NCI-H1417 treated with DMSO at 0.1 percent for 48 hours (cell line): ENCODE data around the gene BPGM.
A peak's percentile ranks its signal among the peaks of the same experiment; 100 is the strongest.
"Not testable (repeated sequence)": the region's sequence is repeated elsewhere in the genome, so short reads cannot be mapped to it uniquely, and the experiment has no call there.

ENCODE experiments used
- DNase-seq: peaks from one replicate; lab custom pipeline; 2025; lab: John Stamatoyannopoulos, UW

BPGM gene

DNA sequence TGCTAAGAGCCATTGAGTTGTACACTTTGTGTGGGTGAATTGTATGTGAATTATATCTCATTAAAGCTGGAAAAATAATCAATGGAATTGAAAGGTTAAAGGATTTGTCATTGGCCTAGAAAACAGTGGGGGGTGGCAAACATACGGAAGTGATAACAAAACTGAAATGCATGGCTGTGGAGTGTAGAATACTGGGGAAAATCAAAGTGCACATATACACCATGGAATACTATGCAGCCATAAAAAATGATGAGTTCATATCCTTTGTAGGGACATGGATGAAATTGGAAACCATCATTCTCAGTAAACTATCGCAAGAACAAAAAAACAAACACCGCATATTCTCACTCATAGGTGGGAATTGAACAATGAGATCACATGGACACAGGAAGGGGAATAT, 18.4 kb downstream of the BPGM start:
- DNase-seq: not testable (repeated sequence)

DNA sequence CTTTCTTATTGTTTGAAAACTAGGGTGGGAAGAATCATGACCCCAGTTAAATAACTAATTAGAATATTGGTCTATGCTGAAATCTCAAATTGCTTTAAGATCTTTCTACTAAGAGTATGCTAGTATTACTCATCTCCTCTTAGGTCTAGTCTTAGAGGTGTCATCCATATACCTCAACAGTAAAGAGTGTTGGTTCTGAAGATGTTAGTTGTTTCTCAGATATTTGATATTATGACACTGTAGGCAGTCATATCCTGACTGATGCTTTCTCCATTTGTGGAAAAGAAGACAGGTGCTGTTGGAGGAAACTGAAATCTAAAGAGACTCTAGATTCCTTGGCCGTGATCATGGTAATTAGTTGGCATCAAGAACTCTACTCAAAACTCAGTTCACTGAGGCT, 21.2 kb downstream of the BPGM start:
- DNase-seq: no peak

DNA sequence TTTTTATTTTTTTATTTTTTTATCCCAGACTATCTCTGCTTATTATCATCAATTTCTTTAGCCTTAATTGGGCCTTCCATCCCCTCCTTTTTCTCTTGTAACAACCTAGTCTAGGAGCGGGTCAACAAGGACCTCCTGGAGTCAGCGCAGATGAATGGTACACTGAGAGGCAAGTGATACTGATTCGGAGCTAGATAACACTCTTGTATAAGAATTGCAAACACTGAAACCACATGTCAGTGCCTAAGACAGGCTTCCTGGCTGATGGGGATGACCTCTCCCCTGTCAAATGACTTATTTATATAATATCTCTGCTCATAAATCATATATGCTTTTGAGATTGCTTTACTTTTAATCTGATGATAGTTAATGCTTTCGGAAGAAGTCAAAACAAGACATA, 22.7 kb downstream of the BPGM start:
- no peak for DNase-seq

DNA sequence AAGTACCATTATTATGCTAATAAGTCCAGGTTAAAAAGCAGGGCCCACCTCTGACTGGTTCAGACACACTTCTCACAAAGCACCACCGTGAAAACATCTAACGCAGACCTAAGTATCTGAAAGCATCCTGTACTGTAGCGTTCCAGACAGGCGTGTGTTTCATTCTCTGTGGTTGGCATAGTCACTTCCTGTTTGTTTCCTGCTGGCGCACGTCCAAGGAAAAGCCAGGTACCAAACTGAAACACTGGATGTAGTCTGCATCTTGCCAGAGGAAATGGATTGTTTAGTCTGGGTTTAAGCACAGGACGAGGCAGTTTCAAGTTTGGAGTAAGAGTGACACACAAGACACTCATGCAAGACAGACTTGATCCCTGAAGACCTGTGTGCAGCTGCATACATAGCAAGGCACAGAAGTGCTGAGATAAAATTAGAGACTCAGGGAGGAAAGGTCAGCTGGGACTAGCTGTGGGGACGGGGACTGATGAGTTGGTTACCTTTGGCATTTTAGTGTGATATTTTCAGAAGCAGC, 23.3 kb downstream of the BPGM start:
- DNase-seq: peak; percentile 45

DNA sequence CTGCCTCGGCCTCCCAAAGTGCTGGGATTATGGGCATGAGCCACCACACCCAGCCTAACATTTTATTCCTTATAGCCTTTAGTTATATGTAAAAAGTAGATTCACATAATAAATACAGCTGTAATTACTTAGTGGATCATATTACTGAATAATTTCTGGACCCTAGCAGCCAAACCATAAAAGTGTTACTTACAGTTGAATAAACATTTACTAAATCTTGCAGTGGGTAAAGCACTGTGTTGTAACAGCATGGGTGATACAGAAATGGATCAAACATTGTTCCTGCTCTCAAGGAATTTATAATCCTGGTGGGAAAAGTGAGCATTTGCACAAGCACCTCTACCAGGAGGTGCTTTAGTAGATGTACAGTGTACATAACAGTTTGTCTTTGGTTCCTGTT, 25.0 kb downstream of the BPGM start:
- DNase-seq: no peak

DNA sequence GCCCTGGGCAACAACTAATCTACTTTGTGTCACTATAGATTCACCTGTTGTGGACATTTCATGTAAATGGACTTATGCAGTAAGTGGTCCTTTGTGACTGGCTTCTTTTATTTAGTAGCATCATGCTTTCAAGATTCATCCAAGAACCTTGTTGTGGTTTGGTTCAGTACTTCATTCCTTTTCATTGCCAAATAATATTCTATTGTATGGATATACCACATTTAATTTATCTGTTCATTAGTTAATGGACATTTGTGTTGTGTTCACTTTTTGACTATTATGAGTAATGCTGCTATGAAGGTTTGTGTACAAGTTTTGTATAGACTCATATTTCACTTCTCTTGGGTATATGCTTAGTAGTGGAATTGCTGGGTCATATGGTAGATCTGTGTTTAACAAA, 27.8 kb downstream of the BPGM start:
- no peak for DNase-seq

DNA sequence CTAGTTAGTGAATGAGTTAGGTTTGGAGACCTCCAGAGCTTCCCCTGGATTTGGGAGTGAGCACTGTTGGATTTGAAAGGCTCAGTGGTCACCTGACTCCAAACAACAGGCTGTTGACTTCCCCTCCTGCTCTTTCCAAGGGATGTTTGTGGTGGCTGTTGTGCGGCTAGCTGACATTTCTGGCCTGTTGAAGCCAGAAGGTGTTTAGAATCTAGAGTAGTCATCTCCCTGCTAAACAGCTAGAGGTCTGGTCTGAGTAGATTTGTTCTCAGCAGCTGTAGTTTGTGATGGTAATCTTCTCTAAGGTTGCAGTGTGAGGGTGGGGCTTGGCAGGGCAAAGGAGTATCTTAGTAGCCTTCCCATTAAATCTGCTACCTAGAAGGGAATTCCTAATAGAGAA, 30.1 kb downstream of the BPGM start:
- no peak for DNase-seq

DNA sequence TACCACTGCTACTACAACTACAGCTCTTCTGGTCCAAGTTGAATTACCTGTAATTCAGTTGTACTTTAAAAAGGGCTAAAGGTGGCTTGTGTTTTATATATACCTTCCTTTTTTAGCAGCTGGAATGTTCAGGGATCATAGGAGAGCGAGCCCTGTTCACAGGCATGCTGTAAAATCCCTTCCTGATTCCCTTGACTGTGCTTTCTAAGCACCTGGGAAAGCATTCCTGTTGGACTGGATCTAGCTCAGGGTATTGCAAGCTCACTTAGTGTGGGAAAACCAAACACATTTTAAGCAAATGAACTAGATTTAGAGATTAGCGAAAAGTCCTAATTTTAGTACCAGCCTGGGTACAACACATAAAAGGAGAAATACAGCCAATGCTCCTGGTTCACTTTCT, 31.5 kb downstream of the BPGM start:
- DNase-seq: no peak

DNA sequence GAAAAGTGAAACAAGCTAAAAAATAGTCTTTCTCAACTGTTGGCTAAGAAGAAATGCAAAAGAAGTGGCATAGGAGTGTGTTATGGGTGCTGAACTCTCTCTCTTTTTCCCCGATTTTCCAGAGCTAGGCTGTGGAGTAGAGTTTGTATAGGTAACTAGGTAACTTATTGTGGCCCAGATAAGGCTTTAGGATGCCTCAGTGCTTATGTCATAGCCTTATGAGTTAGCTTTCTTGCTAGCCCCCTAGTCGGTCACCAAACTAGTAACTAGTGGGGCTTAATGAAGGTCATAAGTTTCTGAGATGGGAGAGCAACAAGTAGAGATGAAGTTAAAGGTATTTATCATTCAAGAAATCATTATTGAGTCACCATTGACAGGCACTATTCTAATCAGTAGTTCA, 32.4 kb downstream of the BPGM start:
- DNase-seq: no peak

DNA sequence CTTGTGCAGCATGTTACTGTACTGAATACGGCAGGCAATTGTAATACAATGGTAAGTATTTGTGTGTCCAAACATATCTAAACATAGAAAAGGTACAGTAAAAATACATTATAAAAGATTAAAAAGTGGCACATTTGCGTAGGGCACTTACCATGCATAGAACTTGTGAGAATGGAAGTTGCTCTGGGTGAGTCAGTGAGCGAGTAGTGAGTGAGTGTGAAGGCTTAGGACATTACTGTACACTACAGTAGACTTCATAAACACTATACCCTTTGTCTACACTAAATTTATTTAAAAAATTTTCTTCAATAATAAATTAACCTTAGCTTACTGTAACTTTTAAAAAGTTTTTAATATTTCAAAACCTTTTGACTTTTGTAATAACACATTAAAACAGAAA, 37.5 kb downstream of the BPGM start:
- DNase-seq: no peak

DNA sequence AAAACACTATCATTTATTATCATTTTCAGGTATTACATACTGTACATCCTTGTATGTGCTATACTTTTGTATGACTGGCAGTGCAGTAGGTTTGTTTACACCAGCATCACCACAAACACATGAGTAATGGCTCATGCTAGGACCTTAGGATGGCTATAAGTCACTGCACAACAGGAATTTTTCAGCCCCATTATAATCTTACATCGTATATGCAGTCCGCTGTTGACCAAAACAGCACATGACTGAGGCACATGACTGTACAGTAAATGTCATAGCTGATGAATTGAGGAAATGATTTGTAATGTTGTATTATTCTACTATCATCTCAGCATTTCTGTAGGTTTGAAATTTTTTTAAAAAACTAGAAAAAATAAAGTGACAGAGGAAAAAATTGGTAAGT, 38.6 kb downstream of the BPGM start:
- DNase-seq: no peak

DNA sequence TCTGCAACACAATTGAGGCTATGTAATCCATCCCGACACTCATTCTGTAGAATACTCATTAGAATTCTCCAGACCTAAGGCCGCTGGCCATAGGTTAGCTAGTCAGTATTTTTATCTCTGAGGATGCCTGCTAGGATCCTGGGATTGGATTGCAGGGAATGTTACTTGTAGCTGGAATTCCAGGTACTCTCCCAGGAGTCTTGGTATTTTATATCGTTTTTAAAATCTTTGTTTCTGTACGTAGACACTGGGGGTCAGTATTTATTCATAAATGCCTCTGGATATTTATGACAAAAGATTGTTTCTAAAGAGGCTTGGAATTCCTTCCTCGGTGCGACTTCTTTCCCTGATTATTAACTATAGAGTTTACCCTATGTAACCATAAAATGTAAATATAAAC, 40.1 kb downstream of the BPGM start:
- DNase-seq: no peak

DNA sequence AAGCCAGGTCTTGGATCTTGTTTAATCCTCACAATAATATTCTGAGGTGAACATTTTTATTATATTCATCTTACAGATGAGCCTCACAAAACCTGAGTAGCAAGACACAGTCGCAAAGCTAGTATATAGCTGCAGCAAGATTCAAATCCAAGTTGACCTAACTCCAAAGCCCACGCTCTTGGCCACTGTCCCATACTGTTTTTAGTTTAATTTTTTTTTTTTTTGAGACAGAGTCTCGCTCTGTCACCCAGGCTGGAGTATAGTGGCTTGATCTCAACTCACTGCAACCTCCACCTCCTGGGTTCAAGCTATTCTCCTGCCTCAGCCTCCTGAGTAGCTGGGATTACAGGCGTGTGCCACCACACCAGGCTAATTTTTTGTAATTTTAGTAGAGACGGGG, 42.9 kb downstream of the BPGM start:
- DNase-seq: not testable (repeated sequence)

DNA sequence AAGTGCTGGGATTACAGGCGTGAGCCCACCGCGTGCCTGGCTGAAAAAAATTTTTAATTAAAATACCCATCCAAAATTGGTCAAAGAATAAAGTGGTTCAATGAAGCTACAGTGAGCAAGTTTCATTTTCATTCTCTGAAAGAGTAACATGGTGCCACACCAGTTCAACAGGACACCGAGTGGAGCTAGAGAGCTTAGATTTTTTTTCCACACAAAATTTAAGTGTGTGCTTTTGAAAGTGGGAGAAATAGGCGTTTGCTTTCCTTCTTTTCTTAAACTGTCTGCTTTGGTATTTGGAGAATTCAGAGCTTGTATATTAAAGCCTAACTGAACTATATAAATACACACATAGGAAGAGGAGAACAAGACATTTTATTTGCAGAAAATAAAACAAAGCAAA, 43.4 kb downstream of the BPGM start:
- DNase-seq: no peak

DNA sequence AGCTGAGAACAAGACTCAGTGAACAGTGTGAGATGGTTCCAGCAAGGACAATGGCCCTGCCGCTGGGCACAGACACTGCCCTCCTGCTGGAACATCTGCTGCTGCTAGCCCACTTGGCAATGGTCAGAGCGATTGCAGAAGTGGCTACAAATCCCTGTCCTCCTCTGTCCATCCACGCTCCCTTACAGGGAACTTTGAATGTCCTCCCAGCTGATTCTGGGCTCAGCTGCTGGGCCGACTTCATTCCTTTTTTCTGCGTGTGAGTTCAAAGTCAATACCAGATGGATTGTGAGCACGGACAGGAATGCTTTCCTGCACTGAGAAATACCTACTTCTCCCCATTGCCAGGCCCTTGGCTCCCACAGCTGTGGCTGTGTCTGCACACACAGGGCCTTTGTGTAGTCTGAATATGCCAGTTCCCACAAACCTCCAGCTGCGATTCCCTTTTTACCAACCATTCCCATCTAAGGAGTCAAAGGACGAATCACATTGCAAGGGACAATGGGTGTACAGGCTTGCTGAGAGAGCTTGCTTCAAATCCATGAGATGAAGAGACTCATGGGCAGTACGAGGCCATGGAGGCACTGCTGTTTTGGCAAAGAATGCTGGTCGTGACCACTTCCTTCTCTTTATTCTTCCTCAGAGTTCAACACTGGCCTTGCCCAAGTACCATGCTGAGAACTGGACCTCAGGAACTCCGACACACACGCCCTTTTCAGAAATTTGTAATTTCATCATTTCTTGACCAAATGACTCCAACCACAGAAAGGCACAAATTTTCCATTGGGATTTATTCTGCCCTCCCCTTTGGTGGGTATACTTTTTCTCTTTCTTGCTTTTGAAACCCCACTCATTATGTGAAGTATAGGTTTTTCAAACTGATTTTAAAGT, 44.2 kb downstream of the BPGM start:
- no peak for DNase-seq

DNA sequence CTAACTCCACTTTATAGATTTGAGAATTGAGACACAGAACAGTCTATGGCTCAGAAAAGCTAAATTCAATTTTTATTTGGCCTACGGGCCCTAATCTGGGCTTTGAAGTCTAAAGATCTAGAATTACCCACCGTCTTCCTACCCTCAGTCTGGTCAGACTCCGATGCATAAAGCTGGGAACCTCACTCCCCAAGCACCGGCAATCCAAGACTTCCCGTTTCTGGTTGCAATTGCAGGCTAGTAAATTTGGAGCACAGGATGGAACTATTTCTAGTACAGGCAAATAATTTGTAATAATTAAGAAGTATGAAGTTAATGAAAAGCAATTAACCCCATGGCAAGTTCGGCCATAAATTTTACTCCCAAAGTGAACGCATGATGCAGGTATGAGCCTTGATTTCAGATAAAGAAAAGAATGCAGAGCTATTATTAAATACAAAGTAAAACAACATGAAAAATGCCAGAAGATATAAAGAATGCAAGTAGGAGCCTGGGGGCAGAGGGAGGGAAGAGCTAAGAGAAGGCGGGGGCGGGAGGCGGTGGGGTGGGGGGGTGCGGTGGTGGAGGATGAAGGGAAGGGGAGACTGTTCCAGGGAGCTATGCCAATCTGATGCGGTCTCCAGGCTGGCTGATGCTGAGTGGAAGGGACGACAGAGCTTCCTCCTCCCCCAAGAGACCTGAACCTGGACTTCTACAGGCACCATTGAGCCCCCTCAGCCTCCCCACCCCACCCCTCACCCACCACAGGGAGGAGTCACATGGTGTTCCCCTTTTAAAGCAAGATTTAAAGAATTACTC, 45.1 kb downstream of the BPGM start:
- no peak for DNase-seq

DNA sequence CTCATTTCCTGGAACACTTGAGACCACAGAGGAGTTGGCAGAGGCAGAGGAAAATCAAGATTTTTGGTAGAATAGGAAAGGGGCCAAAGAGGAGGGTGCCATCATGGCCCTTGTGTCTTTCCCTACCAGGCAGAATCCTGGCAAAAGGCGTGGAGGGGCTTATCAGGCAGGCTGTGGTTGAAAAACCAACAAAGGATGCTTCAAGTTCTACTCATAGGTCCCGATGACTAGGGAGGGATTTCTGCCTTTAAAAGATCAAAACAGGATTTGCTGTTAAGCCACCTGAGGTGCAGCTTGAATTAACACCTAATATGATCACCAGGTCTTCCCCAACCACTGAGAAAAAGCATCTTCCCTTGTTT, 45.7 kb downstream of the BPGM start:
- no peak for DNase-seq

DNA sequence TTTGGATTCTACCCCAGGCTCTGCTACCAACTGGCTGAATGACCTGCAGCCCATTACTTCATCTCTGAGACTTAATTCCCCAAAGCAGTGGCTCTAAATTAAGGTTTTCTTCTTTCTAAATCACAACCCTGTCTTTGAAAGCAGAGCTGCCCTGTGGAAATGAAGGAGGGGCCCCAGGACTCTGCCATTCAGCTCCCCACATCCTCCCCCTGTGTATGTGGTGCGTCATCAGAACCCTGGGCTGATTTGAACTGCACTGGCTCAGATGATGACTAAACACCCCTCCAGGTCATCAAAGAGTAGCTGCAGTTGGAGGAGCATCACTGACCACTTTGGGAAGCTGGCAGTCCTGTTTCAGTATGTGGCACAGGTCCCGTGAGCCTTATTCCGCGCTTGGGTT, 46.6 kb downstream of the BPGM start:
- DNase-seq: no peak

DNA sequence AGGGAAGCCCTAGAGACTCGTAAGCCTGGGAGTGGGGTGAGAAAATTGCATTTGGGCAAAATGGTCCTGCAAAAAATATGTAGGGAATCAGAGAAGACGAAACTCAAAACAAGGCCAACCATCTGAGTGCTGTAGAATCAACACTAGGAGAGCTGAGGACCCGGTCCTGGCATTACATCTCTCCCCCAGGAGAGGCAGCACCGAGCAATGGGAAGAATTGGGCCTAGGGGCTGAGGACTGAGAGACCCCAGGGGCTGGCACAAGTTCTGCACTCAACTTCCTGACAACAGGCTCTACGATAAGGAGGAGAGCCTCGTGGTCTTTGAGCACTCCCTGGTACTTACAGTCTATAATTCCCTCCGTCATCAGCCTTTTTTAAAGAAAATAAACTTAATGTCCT, 47.6 kb downstream of the BPGM start:
- no peak for DNase-seq

DNA sequence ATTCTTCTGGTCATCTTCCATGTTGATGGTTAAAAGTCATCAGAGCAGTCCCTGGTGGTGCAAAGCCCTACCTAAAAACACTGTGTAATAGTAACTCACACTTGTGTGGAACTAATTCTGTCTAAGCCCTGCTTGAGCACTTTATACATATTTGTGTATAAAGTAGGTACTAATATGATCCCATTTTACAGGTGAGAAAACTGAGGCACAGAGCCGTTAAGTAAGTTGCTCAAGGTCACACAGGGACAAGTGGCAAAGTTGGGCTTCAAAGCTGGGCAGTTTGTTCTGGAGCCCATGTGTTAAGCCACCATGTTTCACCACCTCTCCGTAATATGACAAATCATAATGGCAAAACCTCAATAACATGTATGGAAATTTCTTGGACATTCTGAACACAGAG, 48.1 kb downstream of the BPGM start:
- DNase-seq: no peak

DNA sequence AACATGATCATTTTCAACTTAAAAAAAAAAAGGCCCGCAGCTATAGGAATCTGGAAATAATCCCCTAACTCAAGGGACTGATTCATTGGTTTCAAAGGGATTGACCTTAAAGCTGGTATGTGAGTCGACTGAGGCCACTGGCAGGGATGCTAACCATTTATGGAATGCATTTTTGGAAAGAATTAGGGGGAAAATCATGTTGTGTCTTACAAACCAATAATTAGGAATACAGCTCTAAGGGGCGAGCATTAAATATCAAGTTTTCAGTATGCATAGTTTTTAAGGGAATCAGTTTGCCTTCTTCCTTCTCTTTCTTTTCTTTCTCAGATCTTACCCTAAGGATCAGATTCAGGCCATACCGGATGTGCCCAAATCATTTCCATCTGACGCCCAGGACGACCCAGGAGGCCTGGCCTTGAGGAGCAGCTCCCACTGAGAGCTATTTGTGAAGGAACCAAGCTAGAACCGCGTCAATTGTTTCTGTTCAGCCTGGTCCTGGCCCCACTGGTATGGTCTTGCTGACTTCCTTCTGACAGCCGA, 48.7 kb downstream of the BPGM start:
- no peak for DNase-seq

DNA sequence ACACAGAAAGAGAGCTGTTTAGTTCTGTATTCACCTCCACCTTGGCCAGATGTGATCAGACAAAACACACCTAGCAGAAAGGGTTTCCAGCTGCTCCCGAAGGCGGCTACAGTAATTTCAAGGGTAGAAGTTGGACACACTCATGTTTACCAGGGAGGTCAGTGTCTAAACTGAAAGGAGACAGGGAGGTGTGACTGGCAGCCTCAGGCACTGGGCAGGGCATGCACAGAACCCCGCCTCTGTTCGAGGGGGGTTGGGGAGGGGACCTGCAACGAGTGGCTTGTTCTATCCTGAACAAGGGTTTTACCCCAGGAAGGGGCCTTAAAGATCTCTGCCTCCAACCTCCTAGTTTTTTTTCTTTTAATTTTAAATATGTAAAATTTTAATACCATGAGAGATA, 49.6 kb downstream of the BPGM start:
- DNase-seq: no peak
